ENCODE data around the gene WDR7. TPM values are rescaled to one million over a fixed set of nuclear protein-coding genes. Genes with fewer than 3 reads are reported as not detected.
A peak's percentile ranks its signal among the peaks of the same experiment; 100 is the strongest.

WDR7 gene
- total and polyA plus RNA-seq, 9 of the 15 experiments (the other 6 are each of a cell fraction or from before 2014, with no cell fraction given) = 1.4 to 9.4 (median 5.3) TPM

DNA sequence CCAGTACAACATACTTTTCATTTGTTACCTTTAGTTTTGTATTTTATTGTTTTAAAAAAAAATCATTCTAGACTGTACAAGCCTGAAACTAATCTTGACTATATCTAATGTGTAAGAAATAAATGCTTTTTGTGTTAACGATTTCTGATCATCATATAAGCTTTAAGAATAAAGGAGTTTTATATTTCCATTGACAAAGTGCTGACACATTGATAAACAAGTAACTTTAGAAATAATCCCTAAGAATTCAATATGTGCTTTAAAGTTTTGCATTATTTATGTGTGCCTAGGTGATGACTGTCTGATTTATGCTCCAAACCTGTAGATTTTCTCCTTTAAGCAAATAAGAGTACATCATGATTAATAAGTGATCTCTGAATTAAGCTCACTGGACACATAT is 248.5 kb downstream of the WDR7 start:
- no peak overlapping the region for H3K9ac ChIP-seq (ENCODE audit: insufficient read depth in 1 of 2, low read depth in 2 of 2, low read length in 2 of 2)
- intact Hi-C loops (cut with micrococcal nuclease) (no loop called here), in situ Hi-C loops (cut with MboI) (no loop called here)
- no peak overlapping the region for H3K4me2 ChIP-seq (ENCODE audit: insufficient read depth, low read length)
- no peaks in the 10 kb centered on the region for H3K9me3 ChIP-seq (replicated peaks; ENCODE audit: control insufficient read depth, insufficient read depth, low read depth, low read length)
- no peak overlapping the region for H3K27ac ChIP-seq (ENCODE audit: extremely low read depth, low read depth, low read length)
- FAIRE-seq (no peak), ATAC-seq (no peak), DNase-seq (ENCODE audit: extremely low read depth in 1 of 4, low spot score in 3 of 4) (no peak)
- no peaks in the 10 kb centered on the region for H3K4me1 ChIP-seq (replicated peaks in 1 of 2; ENCODE audit: control insufficient read depth in 2 of 2, insufficient read depth in 2 of 2, low read length in 2 of 2)
- no peaks in the 10 kb centered on the region for H3K9me1 ChIP-seq (ENCODE audit: control insufficient read depth, insufficient read depth, low read length)
- TF ChIP-seq, protein P1, sequence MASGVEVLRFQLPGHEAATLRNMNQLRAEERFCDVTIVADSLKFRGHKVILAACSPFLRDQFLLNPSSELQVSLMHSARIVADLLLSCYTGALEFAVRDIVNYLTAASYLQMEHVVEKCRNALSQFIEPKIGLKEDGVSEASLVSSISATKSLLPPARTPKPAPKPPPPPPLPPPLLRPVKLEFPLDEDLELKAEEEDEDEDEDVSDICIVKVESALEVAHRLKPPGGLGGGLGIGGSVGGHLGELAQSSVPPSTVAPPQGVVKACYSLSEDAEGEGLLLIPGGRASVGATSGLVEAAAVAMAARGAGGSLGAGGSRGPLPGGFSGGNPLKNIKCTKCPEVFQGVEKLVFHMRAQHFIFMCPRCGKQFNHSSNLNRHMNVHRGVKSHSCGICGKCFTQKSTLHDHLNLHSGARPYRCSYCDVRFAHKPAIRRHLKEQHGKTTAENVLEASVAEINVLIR (CRISPR knock-in tag; IDR thresholded peaks at IDR 0.05) = no peak
- TF ChIP-seq ZNF316 (IDR thresholded peaks at IDR 0.05) = peak; percentile 54
- TF ChIP-seq C11orf30 (IDR thresholded peaks at IDR 0.05; ENCODE audit: low read depth) = peak; percentile 5; the same call in 1 of the 2 replicates
- TF ChIP-seq BRF1 (IDR thresholded peaks at IDR 0.05; ENCODE audit: borderline replicate concordance, extremely low read depth, insufficient read length) = no peak
- no peak for TF ChIP-seq POU5F1 (IDR thresholded peaks at IDR 0.05; ENCODE audit: borderline replicate concordance, low read depth, low read length, partially characterized antibody)
- no peak for TF ChIP-seq TAF7 (tag; IDR thresholded peaks at IDR 0.05)
- ChIA-PET POLR2A (interaction anchor here (0.5 kb wide), 1 partner anchor 622 kb away, joined by 3 read pairs; no protein-coding TSS in a partner anchor), CTCF (ENCODE audit: low intra/inter-chr PET ratio) (no interaction called here)
- no peaks in the 10 kb centered on the region for H3K27me3 ChIP-seq (ENCODE audit: control insufficient read depth in 2 of 2, insufficient read depth in 2 of 2, low read length in 2 of 2)
- H3K36me3 ChIP-seq (ENCODE audit: control insufficient read depth, insufficient read depth, low read length) = no peaks in the 10 kb centered on the region
- WGBS (ENCODE audit: insufficient coverage, low coverage, missing lambda C conversion rate) = 0% methylated on average over 1 of the region's 1 CpG
- no peaks in the 10 kb centered on the region for H4K20me1 ChIP-seq (replicated peaks; ENCODE audit: control insufficient read depth, insufficient read depth, low read length)
- H3K4me3 ChIP-seq = no peak overlapping the region
- no TSS peak for BruUV-seq (replicated peaks)
- H3K79me2 ChIP-seq (ENCODE audit: control insufficient read depth, insufficient read depth, low read length) = no peaks in the 10 kb centered on the region
- H2AFZ ChIP-seq (ENCODE audit: low read depth, low read length) = no peak overlapping the region

Measured in K562 (cell line).